K562 treated with DMSO at 1 percent for 24 hours (cell line): Measurements from ENCODE around the gene KRT40. TPM values are rescaled to one million over a fixed set of nuclear protein-coding genes. Genes with fewer than 3 reads are reported as not detected.

ENCODE experiments used
- total RNA-seq: library from RNA; unstranded; fragments of 300-600 nt; gene quantifications from 2 replicates; pipeline ENCODE4 v1.2.3, GENCODE V29; 2022; ENCODE audit warnings: low read depth; ENCODE audit not compliant: insufficient read depth

The KRT40 gene
- not detected in 2 replicates for total RNA-seq

DNA sequence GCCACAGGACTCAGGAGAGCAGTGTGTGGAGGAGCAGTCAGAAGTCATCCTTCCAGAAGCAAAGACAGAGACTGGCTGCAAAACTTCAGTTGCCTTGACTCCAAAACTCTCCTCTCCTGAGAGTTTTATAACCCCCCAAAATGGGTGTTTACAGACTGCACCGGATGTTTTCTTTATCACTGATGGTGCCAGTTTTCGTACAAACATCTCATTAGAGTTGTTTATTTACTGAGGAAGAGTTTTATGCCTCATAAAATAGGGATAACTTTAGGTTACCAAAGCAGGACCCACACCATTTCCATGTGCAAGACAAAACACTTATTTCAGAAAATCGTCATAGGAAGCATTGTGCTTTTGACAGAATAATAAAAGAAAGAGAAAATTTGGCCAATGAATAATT, at the start of gene KRT40:
TSS of gene KRT40 (minus strand) at position 101 of the 400 bp plus-strand sequence. CDS start at position 48, 53 bp downstream.

DNA sequence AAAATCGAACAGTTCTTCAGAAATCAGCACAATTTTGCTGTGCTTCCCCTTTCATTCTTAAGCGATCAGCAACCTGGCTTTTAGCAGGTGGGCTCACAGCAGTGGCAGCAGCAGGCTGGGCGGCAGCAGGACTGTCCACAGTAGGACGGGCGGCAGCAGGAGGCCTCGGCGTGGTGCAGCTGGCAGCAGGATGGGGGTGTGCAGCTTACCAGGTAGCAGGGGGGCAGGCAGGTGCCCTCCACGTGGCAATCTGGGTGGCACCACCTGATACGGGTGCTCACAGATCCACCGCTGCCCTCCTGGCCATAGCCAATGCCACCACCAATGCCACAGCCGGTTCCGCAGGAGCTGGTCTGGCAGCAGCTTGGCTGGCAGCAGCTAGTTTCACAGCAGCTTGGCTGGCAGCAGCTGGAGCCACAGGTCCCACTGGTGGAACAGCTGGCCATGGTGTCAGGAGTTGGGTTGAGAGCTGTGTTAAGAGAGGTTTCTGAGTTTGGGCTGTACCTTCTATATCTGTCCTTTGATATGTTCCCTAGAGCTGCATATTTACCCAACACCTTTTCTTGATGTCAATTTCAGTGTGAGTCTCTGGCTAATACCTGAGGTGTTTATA, 45.6 kb upstream of the KRT40 start, which contains the start of gene KRTAP1-4:
TSS of gene KRTAP1-4 (minus strand) at position 563 of the 613 bp plus-strand sequence. CDS start at position 446, 117 bp downstream.

DNA sequence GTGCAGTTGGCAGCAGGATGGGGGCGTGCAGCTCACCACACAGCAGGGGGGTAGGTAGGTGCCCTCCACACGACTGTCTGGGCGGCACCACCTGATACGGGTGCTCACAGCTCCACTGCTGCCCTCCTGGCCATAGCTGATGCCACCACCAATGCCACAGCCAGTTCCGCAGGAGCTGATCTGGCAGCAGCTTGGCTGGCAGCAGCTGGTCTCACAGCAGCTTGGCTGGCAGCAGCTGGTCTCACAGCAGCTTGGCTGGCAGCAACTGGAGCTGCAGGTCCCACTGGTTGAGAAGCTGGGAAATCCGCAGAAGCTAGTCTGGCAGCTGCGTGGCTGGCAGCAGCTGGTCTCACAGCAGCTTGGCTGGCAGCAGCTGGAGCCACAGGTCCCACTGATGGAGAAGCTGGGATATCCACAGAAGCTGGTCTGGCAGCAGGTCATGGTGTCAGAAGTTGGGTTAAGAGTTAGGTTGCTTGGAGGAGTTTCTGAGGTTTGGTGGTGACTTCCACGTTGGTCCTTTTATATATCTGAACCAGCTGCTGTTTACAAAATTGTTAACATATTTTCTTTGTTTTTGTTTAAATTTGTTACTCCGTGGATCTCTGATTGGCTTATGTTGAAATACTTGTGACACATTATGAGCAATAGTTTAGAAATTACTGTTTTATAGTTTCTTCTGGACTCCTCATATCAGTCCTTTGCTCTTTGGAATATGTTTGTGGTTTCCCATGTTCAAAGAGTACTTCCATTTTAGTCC, 42.8 kb upstream of the KRT40 start, which contains the start of gene KRTAP1-5:
TSS of gene KRTAP1-5 (minus strand) at position 494 of the 757 bp plus-strand sequence. CDS start at position 441, 53 bp downstream.

DNA sequence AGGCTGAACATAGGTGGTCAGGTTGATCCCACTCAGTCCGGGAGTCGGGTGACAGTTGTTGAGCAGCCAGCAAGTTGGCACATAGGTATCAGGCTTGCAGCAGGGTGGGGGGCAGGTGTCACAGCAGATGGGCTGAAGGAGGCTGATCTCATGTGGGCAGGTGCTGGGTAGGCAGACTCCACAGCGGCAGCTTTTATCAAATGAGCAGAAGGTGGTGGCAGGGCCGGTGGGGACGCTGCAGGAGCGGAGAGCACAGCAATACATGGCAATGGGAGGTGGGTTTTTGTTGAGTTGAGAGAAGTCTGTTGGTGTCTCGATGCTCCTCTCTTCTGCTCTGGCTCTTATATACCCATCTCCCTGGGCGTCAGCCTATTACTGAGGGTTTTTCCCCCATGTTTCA, 24.7 kb upstream of the KRT40 start, which contains the start of gene KRTAP3-1:
TSS of gene KRTAP3-1 (minus strand) at position 318 of the 400 bp plus-strand sequence. CDS start at position 264, 54 bp downstream.

DNA sequence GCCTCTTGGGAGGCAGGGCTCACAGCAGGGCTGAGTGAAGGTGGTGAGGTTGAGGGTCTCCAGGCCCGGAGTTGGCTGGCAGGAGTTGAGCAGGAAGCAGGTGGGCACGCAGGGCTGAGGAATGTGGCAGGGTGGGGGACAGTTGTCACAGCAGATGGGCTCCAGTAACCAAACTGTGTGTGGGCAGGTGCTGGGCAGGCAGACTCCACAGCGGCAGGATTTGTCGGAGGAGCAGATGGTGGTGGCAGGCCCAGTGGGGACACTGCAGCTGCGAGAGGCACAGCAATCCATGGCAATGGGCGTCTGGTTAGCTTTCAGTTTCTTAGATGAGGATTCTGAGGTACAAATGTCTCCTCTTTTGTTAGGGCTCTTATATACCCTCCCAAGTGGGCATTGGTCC, 15.4 kb upstream of the KRT40 start, which contains the start of gene KRTAP3-2:
TSS of gene KRTAP3-2 (minus strand) at position 344 of the 400 bp plus-strand sequence. CDS start at position 291, 53 bp downstream.

DNA sequence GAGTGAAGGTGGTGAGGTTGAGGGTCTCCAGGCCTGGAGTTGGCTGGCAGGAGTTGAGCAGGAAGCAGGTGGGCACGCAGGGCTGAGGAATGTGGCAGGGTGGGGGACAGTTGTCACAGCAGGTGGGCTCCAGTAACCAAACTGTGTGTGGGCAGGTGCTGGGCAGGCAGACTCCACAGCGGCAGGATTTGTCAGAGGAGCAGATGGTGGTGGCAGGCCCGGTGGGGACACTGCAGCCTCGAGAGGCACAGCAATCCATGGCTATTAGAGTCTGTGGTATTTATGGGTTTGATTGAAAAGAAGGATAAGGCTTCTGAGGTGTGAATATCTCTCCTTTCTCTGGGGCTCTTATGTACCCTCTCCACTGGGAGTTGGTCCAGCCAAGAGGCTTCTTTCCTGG, 9.7 kb upstream of the KRT40 start, which contains the start of gene KRTAP3-3:
TSS of gene KRTAP3-3 (minus strand) at position 326 of the 400 bp plus-strand sequence. CDS start at position 259, 67 bp downstream.

DNA sequence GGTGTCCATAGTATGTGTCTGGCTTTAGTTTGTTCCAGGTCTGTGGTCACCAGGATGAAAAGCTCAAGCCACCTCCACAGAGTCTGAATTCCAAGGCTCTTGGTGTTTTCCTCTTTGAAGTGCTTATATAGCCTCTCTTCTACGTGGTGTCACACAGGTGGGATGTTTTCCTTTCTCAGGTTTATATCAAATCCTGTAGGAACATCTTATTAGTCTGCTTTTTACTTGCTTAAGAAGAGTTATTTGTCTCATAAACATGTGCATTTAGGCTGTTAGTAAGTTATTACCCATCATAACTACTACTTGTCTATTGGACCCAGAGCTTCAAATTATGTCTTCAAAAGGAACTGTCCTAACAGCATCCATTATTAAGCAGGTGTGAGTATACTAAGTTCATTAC, 17.3 kb downstream of the KRT40 start, which contains the start of gene KRT39:
TSS of gene KRT39 (minus strand) at position 101 of the 400 bp plus-strand sequence. CDS start at position 9, 92 bp downstream.

DNA sequence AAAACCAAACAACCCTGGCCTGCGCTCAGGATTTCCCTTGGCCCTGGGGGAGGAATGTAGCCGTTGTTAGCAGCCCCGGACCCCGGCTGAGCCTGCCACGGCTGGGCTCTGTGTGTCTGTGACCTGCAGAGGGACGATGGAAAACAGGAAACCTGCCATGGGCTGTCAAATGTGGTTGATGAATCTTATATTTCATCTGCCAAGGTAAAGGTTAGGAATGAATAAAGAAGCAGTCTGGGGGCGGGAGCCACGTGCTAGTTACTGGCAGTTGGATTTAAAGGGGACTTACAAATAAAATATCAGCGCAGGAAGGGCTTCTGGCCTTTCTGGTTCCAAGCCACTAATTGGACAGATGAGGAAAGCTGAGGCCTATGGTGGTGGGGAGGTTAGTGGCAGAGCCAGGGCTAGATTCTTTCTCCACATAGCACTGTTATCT, 46.7 kb downstream of the KRT40 start, which contains the start of gene KRT23:
TSS of gene KRT23 (minus strand) at position 263 of the 436 bp plus-strand sequence. CDS start 1,043 bp downstream, outside the sequence.

Other genes starting within 250 kb of the KRT40 start
- not detected in 2 replicates for gene KRT25, start 229.0 kb downstream of the KRT40 start, total RNA-seq
- not detected in 2 replicates for gene KRT26, start 212.1 kb downstream of the KRT40 start, total RNA-seq
- gene KRT27, start 201.8 kb downstream of the KRT40 start, total RNA-seq, result not detected in 2 replicates
- gene KRT28, start 184.4 kb downstream of the KRT40 start, total RNA-seq, result not detected in 2 replicates
- gene KRT10, start 161.7 kb downstream of the KRT40 start, total RNA-seq, result 61.4 and 78.5 TPM in 2 replicates
- 6.3 and 7.9 TPM in 2 replicates for gene KRT12, start 117.1 kb downstream of the KRT40 start, total RNA-seq
- not detected in 2 replicates for gene KRT20, start 99.1 kb downstream of the KRT40 start, total RNA-seq
- not detected in 2 replicates for gene KRT23, start 46.7 kb downstream of the KRT40 start, total RNA-seq
- not detected in 2 replicates for gene KRT39, start 17.4 kb downstream of the KRT40 start, total RNA-seq
- not detected in 2 replicates for gene KRTAP3-3, start 9.8 kb upstream of the KRT40 start, total RNA-seq
- not detected in 2 replicates for gene KRTAP3-2, start 15.6 kb upstream of the KRT40 start, total RNA-seq
- gene KRTAP3-1, start 24.8 kb upstream of the KRT40 start, total RNA-seq, result not detected in 2 replicates
- not detected in 2 replicates for gene KRTAP1-5, start 42.9 kb upstream of the KRT40 start, total RNA-seq
- not detected in 2 replicates for gene KRTAP1-4, start 45.9 kb upstream of the KRT40 start, total RNA-seq
- not detected in 2 replicates for gene KRTAP1-3, start 50.5 kb upstream of the KRT40 start, total RNA-seq
- not detected in 2 replicates for gene KRTAP1-1, start 57.1 kb upstream of the KRT40 start, total RNA-seq
- not detected in 2 replicates for gene KRTAP2-1, start 63.0 kb upstream of the KRT40 start, total RNA-seq
- not detected in 2 replicates for gene KRTAP2-2, start 70.9 kb upstream of the KRT40 start, total RNA-seq
- not detected in 2 replicates for gene KRTAP2-3, start 75.8 kb upstream of the KRT40 start, total RNA-seq
- gene KRTAP2-4, start 81.6 kb upstream of the KRT40 start, total RNA-seq, result not detected in 2 replicates
- not detected in 2 replicates for gene KRTAP4-7, start 99.8 kb upstream of the KRT40 start, total RNA-seq
- not detected in 2 replicates for gene KRTAP4-8, start 113.8 kb upstream of the KRT40 start, total RNA-seq
- not detected in 2 replicates for gene KRTAP4-16, start 117.9 kb upstream of the KRT40 start, total RNA-seq
- gene KRTAP4-9, start 121.1 kb upstream of the KRT40 start, total RNA-seq, result not detected in 2 replicates
- gene KRTAP4-11, start 134.0 kb upstream of the KRT40 start, total RNA-seq, result not detected in 2 replicates
- not detected in 2 replicates for gene KRTAP4-12, start 139.9 kb upstream of the KRT40 start, total RNA-seq
- gene KRTAP4-6, start 156.2 kb upstream of the KRT40 start, total RNA-seq, result not detected in 2 replicates
- not detected in 2 replicates for gene KRTAP4-5, start 165.5 kb upstream of the KRT40 start, total RNA-seq
- not detected in 2 replicates for gene KRTAP4-4, start 176.4 kb upstream of the KRT40 start, total RNA-seq
- not detected in 2 replicates for gene KRTAP4-3, start 183.9 kb upstream of the KRT40 start, total RNA-seq
- not detected in 2 replicates for gene KRTAP4-2, start 193.9 kb upstream of the KRT40 start, total RNA-seq
- not detected in 2 replicates for gene KRTAP4-1, start 200.6 kb upstream of the KRT40 start, total RNA-seq
- gene KRTAP9-1, start 205.6 kb upstream of the KRT40 start, total RNA-seq, result not detected in 2 replicates
- gene KRTAP9-2, start 242.3 kb upstream of the KRT40 start, total RNA-seq, result not detected in 2 replicates
- not detected in 2 replicates for gene KRTAP9-3, start 248.1 kb upstream of the KRT40 start, total RNA-seq